SU-DHL-6 (cell line): Measurements from ENCODE around the gene TADA2B.

ENCODE experiments used
- H2AFZ ChIP-seq: fragments of 200-600 bp; sonication (generic); 2 replicates; pipeline ENCODE4 v1.6.1; 2014; ENCODE audit warnings: low read depth, mild to moderate bottlenecking, moderate library complexity, mixed read lengths, antibody characterized with exemption, low read length; ENCODE audit not compliant: severe bottlenecking
- H3F3A ChIP-seq: fragments of 200-600 bp; shearing (Covaris generic); 2 replicates; pipeline ENCODE4 v1.6.0; 2016; ENCODE audit warnings: antibody characterized with exemption, mild to moderate bottlenecking; ENCODE audit not compliant: insufficient read depth
- H3K27ac ChIP-seq: fragments of 200-600 bp; sonication (generic); 2 replicates; pipeline ENCODE4 v1.5.1; 2016; ENCODE audit warnings: low read depth, mild to moderate bottlenecking, low read length, moderate library complexity, mixed read lengths
- H3K27me3 ChIP-seq: fragments of 200-600 bp; sonication (generic), shearing (Covaris generic); 2 replicates; pipeline ENCODE4 v1.6.0; 2014; ENCODE audit warnings: mild to moderate bottlenecking, low read length
- H3K36me3 ChIP-seq: fragments of 200-600 bp; sonication (generic); 2 replicates; pipeline ENCODE4 v1.6.1; 2014; ENCODE audit warnings: mild to moderate bottlenecking, low read length, mixed read lengths
- H3K4me2 ChIP-seq: fragments of 300-600, 200-600 bp; shearing (Covaris generic), sonication (generic); 2 replicates; pipeline ENCODE4 v1.6.0; 2014; ENCODE audit warnings: low read length, low read depth, mild to moderate bottlenecking; ENCODE audit not compliant: poor library complexity, severe bottlenecking
- H3K4me3 ChIP-seq: fragments of 200-600 bp; sonication (generic); 2 replicates; pipeline ENCODE4 v1.5.1; 2014; ENCODE audit warnings: antibody characterized with exemption, low read length, mild to moderate bottlenecking, mixed read lengths; ENCODE audit not compliant: insufficient read depth, poor library complexity, severe bottlenecking
- H3K79me2 ChIP-seq: fragments of 200-600 bp; sonication (generic); 2 replicates; pipeline ENCODE4 v1.6.1; 2014; ENCODE audit warnings: mild to moderate bottlenecking, low read length, moderate library complexity; ENCODE audit not compliant: insufficient read depth
- H3K9ac ChIP-seq: fragments of 200-600 bp; sonication (generic); 2 replicates; pipeline ENCODE4 v1.7.0; 2014; ENCODE audit warnings: mild to moderate bottlenecking, low read length
- H3K9me2 ChIP-seq: fragments of 200-600 bp; sonication (generic); replicated peaks from 2 replicates; pipeline ENCODE4 v1.6.1; 2014; ENCODE audit warnings: low read length; ENCODE audit not compliant: insufficient read depth
- H3K9me3 ChIP-seq: fragments of 200-600 bp; sonication (generic); 2 replicates; pipeline ENCODE4 v1.6.1; 2014; ENCODE audit warnings: low read length, mixed read lengths; ENCODE audit not compliant: insufficient read depth
- H4K20me1 ChIP-seq: fragments of 200-600 bp; sonication (generic); 2 replicates; pipeline ENCODE4 v1.6.1; 2014; ENCODE audit warnings: low read depth, mild to moderate bottlenecking, antibody characterized with exemption, low read length, moderate library complexity, mixed read lengths
- EZH2phosphoT487 ChIP-seq: fragments of 200-600 bp; sonication (generic), shearing (Covaris generic); conservative IDR thresholded peaks from 2 replicates; pipeline ENCODE4 v1.6.1; 2018; ENCODE audit warnings: mild to moderate bottlenecking, antibody characterized with exemption, low read length, moderate library complexity, mixed read lengths
- TF ChIP-seq, protein P1 (sequence below): fragments of 200-600 bp; sonication (generic); IDR thresholded peaks from one replicate; pipeline ENCODE4 v1.5.1; 2017; ENCODE audit warnings: antibody characterized with exemption, mild to moderate bottlenecking, low read length, moderate library complexity; ENCODE audit not compliant: insufficient read depth, poor library complexity, severe bottlenecking

The TADA2B gene

DNA sequence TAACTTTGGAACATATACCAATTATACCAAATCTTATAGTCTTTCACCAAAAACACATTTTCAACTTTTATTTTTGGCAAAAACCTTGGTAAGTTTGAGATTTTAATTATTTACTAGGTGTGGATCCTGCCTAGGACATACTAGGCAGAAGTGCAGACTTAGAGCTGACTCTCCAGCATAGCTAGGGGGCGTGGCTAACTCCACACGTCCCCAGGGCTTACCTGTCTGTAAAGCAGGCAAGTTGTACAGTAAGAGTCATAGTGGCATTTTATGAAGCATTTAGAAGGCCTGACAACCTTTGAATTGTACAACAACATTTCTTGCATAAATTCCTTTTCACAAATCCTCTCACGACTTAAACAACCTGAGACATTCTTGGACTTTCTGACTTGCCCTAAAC is 43.9 kb downstream of the TADA2B start:
- Histone ChIP-seq H3K4me3 (no peak overlapping the region), H3F3A (no peaks in the 10 kb centered on the region), H4K20me1 (no peaks in the 10 kb centered on the region), H3K9ac (no peak overlapping the region), H3K9me2 (no peaks in the 10 kb centered on the region), H3K36me3 (no peaks in the 10 kb centered on the region), H3K4me2 (no peak overlapping the region), H3K27ac (no peak overlapping the region), H2AFZ (no peak overlapping the region), H3K27me3 (no peaks in the 10 kb centered on the region), H3K9me3 (peaks cover 12% of the 10 kb centered on the region; the same call in 1 of the 2 replicates), H3K79me2 (no peaks in the 10 kb centered on the region)
- TF ChIP-seq EZH2phosphoT487 = no peak
- TF ChIP-seq, protein P1, sequence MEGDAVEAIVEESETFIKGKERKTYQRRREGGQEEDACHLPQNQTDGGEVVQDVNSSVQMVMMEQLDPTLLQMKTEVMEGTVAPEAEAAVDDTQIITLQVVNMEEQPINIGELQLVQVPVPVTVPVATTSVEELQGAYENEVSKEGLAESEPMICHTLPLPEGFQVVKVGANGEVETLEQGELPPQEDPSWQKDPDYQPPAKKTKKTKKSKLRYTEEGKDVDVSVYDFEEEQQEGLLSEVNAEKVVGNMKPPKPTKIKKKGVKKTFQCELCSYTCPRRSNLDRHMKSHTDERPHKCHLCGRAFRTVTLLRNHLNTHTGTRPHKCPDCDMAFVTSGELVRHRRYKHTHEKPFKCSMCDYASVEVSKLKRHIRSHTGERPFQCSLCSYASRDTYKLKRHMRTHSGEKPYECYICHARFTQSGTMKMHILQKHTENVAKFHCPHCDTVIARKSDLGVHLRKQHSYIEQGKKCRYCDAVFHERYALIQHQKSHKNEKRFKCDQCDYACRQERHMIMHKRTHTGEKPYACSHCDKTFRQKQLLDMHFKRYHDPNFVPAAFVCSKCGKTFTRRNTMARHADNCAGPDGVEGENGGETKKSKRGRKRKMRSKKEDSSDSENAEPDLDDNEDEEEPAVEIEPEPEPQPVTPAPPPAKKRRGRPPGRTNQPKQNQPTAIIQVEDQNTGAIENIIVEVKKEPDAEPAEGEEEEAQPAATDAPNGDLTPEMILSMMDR = no peak

GRCh38 chr4:7089213-7089986 is 46.2 kb downstream of the TADA2B start:
- Histone ChIP-seq H3K9me3 (peaks cover 12% of the 10 kb centered on the region; the same call in 1 of the 2 replicates), H3K4me2 (no peak overlapping the region), H3K9me2 (no peaks in the 10 kb centered on the region), H3K36me3 (no peaks in the 10 kb centered on the region), H3K9ac (no peak overlapping the region), H3K27ac (no peak overlapping the region), H3K27me3 (no peaks in the 10 kb centered on the region), H4K20me1 (no peaks in the 10 kb centered on the region), H2AFZ (no peak overlapping the region), H3K79me2 (no peaks in the 10 kb centered on the region), H3F3A (no peaks in the 10 kb centered on the region), H3K4me3 (no peak overlapping the region)
- TF ChIP-seq EZH2phosphoT487 = no peak
- TF ChIP-seq, protein P1 = no peak

- Histone ChIP-seq H3K4me3 (no peak overlapping the region), H3F3A (no peaks in the 10 kb centered on the region), H4K20me1 (no peaks in the 10 kb centered on the region), H3K36me3 (no peaks in the 10 kb centered on the region), H3K27me3 (no peaks in the 10 kb centered on the region), H3K9ac (no peak overlapping the region), H3K9me2 (no peaks in the 10 kb centered on the region), H3K9me3 (no peaks in the 10 kb centered on the region), H3K4me2 (no peak overlapping the region), H2AFZ (no peak overlapping the region), H3K27ac (no peak overlapping the region), H3K79me2 (no peaks in the 10 kb centered on the region)
- no peak for TF ChIP-seq EZH2phosphoT487
- TF ChIP-seq, protein P1 = no peak
Observed at GRCh38 chr4:7092026-7092425, 48.9 kb downstream of the TADA2B start.
